Loucy (cell line): Measurements from ENCODE around the gene FIGN.

Experiments
- H2AFZ ChIP-seq: fragments of 200-600 bp; sonication (generic); 2 replicates; pipeline ENCODE4 v1.6.0; 2016; ENCODE audit warnings: antibody characterized with exemption, mild to moderate bottlenecking, low read length, moderate library complexity
- H3F3A ChIP-seq: fragments of 200-600 bp; 2 replicates; pipeline ENCODE4 v1.6.0; 2016; ENCODE audit warnings: antibody characterized with exemption, low read depth, mild to moderate bottlenecking
- H3K27me3 ChIP-seq: fragments of 200-600 bp; sonication (generic); 2 replicates; pipeline ENCODE4 v1.6.1; 2014; ENCODE audit warnings: low read length, mild to moderate bottlenecking; ENCODE audit not compliant: insufficient read depth, poor library complexity, severe bottlenecking
- H3K36me3 ChIP-seq: fragments of 200-600 bp; sonication (generic); 2 replicates; pipeline ENCODE4 v1.6.1; 2016; ENCODE audit warnings: low read length; ENCODE audit not compliant: insufficient read depth
- H3K4me1 ChIP-seq: fragments of 200-600 bp; sonication (generic); 2 replicates; pipeline ENCODE4 v1.5.1; 2014; ENCODE audit warnings: low read length, mild to moderate bottlenecking; ENCODE audit not compliant: insufficient read depth, poor library complexity, severe bottlenecking
- H3K4me2 ChIP-seq: fragments of 200-600 bp; sonication (generic); 2 replicates; pipeline ENCODE4 v1.6.0; 2014; ENCODE audit warnings: antibody characterized with exemption, low read length, low read depth, mild to moderate bottlenecking; ENCODE audit not compliant: poor library complexity, severe bottlenecking
- H3K4me3 ChIP-seq: fragments of 200-600 bp; sonication (generic); 2 replicates; pipeline ENCODE4 v1.5.1; 2014; ENCODE audit warnings: low read length, mild to moderate bottlenecking, mixed read lengths; ENCODE audit not compliant: poor library complexity, severe bottlenecking
- H3K79me2 ChIP-seq: fragments of 200-600 bp; sonication (generic); 2 replicates; pipeline ENCODE4 v1.6.1; 2014; ENCODE audit warnings: low read length; ENCODE audit not compliant: insufficient read depth
- H3K9ac ChIP-seq: fragments of 200-600 bp; sonication (generic); 2 replicates; pipeline ENCODE4 v1.6.0; 2014; ENCODE audit warnings: mild to moderate bottlenecking, low read depth, low read length, moderate library complexity; ENCODE audit not compliant: poor library complexity, severe bottlenecking
- H3K9me2 ChIP-seq: fragments of 200-600 bp; sonication (generic); replicated peaks from 2 replicates; pipeline ENCODE4 v1.6.1; 2016; ENCODE audit warnings: low read depth, low read length, mixed read lengths
- H3K9me3 ChIP-seq: fragments of 200-600 bp; sonication (generic); 2 replicates; pipeline ENCODE4 v1.6.1; 2014; ENCODE audit warnings: mild to moderate bottlenecking, antibody characterized with exemption, low read length, low read depth; ENCODE audit not compliant: insufficient read depth
- H4K20me1 ChIP-seq: fragments of 200-600 bp; sonication (generic); 2 replicates; pipeline ENCODE4 v1.6.0; 2014; ENCODE audit warnings: antibody characterized with exemption, low read length, mild to moderate bottlenecking; ENCODE audit not compliant: insufficient read depth, poor library complexity, severe bottlenecking
- CTCF ChIP-seq: fragments of 200-600 bp; sonication (generic); conservative IDR thresholded peaks from 2 replicates; pipeline ENCODE4 v1.5.1; 2014; ENCODE audit warnings: mild to moderate bottlenecking, antibody characterized with exemption, low read length
- EZH2phosphoT487 ChIP-seq: fragments of 200-600 bp; IDR thresholded peaks from 2 replicates; pipeline ENCODE4 v1.6.1; 2018; ENCODE audit warnings: antibody characterized with exemption, mild to moderate bottlenecking, moderate library complexity, borderline replicate concordance

The FIGN gene

GRCh38 chr2:163778045-163778781, 42.4 kb upstream of the FIGN start:
- Histone ChIP-seq H3K36me3 (no peaks in the 10 kb centered on the region), H4K20me1 (no peaks in the 10 kb centered on the region), H3F3A (no peaks in the 10 kb centered on the region), H3K79me2 (no peaks in the 10 kb centered on the region), H2AFZ (no peak overlapping the region), H3K9me3 (no peaks in the 10 kb centered on the region), H3K27me3 (no peaks in the 10 kb centered on the region), H3K4me3 (no peak overlapping the region), H3K4me2 (no peak overlapping the region), H3K4me1 (no peaks in the 10 kb centered on the region), H3K9ac (no peak overlapping the region), H3K9me2 (no peaks in the 10 kb centered on the region)
- TF ChIP-seq CTCF: no peak

- no peaks in the 10 kb centered on the region for H3K79me2 ChIP-seq
- no peaks in the 10 kb centered on the region for H3K27me3 ChIP-seq
- H4K20me1 ChIP-seq: no peaks in the 10 kb centered on the region
- TF ChIP-seq CTCF: no peak
- TF ChIP-seq EZH2phosphoT487: no peak
- H3K9me3 ChIP-seq: no peaks in the 10 kb centered on the region
- no peaks in the 10 kb centered on the region for H3F3A ChIP-seq
- H3K4me2 ChIP-seq: no peak overlapping the region
- H3K4me1 ChIP-seq: no peaks in the 10 kb centered on the region
- no peaks in the 10 kb centered on the region for H3K9me2 ChIP-seq
- H3K36me3 ChIP-seq: no peaks in the 10 kb centered on the region
- H3K4me3 ChIP-seq: no peak overlapping the region
- H3K9ac ChIP-seq: no peak overlapping the region
- no peak overlapping the region for H2AFZ ChIP-seq
These were observed 39.5 kb upstream of the FIGN start for GRCh38 chr2:163775304-163775703.

- H3K4me1 ChIP-seq: no peaks in the 10 kb centered on the region
- H4K20me1 ChIP-seq: no peaks in the 10 kb centered on the region
- no peak overlapping the region for H2AFZ ChIP-seq
- no peak overlapping the region for H3K9ac ChIP-seq
- H3K4me3 ChIP-seq: no peak overlapping the region
- H3K27me3 ChIP-seq: no peaks in the 10 kb centered on the region
- H3K36me3 ChIP-seq: no peaks in the 10 kb centered on the region
- no peaks in the 10 kb centered on the region for H3F3A ChIP-seq
- H3K9me2 ChIP-seq: no peaks in the 10 kb centered on the region
- H3K79me2 ChIP-seq: no peaks in the 10 kb centered on the region
- H3K4me2 ChIP-seq: no peak overlapping the region
- H3K9me3 ChIP-seq: no peaks in the 10 kb centered on the region
- TF ChIP-seq CTCF (no peak), EZH2phosphoT487 (no peak)
These were observed 39.1 kb upstream of the FIGN start for GRCh38 chr2:163774862-163775261.
